ENCODE measurements around the gene KLK12. TPM values are rescaled to one million over a fixed set of nuclear protein-coding genes. Genes with fewer than 3 reads are reported as not detected.
A peak's percentile ranks its signal among the peaks of the same experiment; 100 is the strongest.

Gene KLK12
- total RNA-seq, 2 donors from 2014 or later, result not detected

DNA sequence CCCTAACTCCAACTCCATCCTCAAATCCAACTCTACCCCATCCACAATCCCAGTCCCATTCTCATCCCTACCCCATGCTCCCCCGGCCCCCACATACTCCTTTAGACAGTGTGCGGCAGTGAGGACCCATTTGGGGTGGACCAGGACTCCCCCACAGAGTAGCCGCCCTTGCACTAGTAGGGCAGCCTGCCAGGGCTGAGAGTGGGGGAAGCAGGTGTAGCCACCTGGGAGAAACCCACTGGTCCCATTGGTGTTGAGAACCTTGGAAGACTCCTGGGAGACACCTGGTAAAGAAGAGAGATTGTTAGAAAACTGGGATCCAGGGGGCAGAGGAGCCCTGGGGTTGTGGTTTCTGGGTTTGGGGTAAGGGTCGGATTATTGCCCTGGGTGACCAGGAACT, 25.5 kb upstream of the KLK12 start:
- DNase-seq (no peak), ATAC-seq (no peak)
- intact Hi-C loops (cut with DNase I), result no loop called here

DNA sequence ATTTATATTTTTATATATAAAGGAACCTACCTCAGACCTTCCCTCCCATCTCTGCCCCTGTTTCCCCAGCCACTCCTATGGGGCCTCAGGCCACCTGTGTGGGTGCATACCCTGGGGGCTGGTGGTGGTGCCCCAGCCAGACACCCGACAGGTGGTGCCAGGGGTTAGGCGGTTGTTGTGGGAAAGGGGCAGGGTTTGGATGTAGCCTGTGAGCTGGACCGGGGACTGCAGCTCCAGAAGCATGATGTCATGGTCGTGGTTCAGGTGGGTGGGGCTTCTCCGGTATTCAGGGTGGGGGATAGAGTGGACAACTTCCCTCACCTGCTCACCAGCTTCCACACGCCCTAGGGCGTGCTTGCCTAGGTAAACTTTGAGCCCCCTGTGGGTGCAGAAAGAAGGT, 24.9 kb upstream of the KLK12 start:
- DNase-seq (no peak), ATAC-seq (no peak)
- intact Hi-C loops (cut with DNase I), result no loop called here

DNA sequence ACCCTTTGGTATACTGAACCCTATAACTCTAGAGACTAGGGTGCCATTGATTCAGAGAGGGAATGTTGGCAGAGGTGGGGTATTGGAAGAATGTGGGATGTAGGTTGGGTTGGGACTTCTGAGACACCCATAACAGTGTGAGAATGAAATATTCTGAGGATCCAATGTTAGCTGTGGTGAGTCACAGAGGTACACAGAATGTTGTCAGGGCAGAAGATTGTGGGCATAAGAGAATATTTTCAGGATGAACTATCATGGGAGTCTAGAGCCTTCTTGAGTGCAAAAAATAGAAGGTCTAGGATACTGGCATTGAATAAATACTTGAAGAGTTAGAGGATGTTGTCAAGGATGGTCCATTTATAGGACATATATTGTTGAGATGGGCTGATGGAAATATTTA, 21.1 kb upstream of the KLK12 start:
- no peak for DNase-seq
- ATAC-seq, result no peak
- intact Hi-C loops (cut with DNase I), result no loop called here

DNA sequence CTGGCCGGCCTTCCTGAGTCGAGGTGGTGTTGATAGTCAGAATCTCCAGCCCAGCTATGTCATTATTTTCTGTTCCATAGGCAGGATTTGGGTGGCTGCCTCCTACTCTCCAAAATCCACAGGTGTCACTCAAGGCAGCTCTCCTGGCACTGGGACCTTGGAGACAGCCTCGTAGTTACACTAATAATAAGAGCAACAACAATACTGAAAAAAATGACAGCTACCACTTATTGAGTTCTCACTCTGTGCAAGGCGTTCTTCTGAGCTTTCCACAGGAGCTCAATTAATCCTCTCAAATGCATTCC, 12.2 kb upstream of the KLK12 start:
- intact Hi-C loops (cut with DNase I), result no loop called here
- DNase-seq (no peak), ATAC-seq (no peak)

DNA sequence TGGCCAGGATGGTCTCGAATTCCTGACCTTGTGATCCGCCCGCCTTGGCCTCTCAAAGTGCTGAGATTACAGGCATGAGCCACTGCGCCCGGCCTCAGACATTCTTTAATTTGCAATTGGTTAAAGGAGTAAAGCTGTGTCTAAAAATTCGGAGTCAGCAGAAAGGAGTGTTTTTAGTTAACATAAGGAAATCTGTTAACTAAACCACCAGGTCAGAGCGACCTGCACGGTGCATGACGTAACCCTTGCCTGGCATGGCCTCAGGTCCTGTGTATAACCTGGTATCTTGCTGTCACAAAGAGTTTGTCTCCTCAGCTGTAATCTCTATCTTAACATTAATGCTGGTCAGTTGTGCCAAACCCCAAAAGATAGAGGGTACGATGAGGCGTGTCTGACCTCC, 9.5 kb upstream of the KLK12 start:
- DNase-seq (no peak), ATAC-seq (no peak)
- intact Hi-C loops (cut with DNase I), result no loop called here

DNA sequence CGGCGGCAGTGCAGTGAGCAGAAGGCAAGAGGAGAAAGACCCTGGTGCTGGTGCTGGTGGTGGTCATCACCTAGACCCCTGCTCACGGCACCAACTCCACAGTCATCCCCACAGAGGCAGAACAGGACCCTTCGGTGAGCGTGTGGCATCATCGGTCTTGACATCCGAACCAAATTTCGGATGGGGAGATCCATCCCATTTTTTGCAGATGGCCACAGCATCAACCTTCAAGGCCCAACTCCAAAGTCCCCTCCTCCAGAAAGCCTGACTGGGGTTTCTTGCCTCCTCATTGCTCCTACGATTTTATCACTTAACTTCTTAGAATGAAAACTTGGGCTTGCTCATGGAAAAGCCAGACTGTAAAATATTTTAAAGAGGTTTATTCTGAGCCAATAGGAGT, 8.7 kb upstream of the KLK12 start:
- no peak for ATAC-seq
- no peak for DNase-seq
- intact Hi-C loops (cut with DNase I), result no loop called here

DNA sequence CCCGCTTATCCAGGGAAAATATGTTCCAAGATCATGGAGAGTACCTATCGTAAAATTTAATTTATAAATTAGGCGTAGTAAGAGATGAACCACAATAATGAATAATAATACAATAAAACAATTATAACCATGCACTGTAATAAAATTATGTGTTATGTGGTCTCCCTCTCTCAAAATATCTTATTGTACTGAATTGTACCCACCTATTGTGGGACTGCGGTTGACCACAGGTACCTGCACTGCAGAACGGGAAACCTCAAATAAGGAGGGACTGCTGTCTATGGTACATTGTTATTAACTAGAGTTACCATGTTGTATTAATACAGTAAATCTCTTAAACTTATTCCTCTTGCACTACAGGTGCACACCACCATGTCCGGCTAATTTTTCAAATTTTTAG, 5.3 kb upstream of the KLK12 start:
- intact Hi-C loops (cut with DNase I), result no loop called here
- no peak for ATAC-seq
- DNase-seq, result no peak

DNA sequence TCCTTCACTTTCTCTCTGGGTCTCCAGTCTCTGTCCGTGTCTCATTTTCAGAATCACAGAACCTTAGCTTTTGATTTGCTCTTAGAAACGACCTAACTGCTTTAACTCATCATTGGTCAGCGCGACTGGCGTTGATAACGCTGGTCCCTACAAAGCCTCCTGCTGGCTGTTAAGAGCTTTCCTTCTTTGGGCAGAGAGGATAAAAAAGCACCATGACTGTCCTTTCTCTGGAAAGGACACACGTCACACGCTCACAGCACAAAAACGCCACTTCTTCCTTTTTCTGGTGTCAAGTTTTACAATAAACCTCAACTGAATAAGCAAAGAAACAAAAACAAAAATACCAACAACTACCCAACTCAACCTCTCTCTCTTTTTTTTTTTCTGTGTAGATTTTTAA, 1.7 kb upstream of the KLK12 start:
- intact Hi-C loops (cut with DNase I), result no loop called here
- no peak for DNase-seq
- ATAC-seq, result no peak

DNA sequence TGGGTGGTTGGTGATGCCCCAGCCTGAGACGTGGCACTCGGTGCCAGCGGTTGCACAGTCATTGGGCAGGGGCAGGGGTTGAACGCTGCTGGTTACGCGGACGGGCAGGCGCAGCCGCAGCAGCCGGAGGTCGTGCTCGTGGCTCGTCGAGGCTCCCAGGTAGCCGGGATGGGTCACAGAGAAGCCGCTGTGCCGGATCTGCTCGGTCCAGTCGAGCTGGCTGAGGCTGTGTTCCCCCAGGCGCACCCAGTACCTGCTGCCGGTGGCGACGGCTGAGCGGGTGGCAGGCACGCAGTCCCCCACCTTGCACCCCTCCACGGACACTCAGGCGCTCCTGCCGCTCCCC, 2.9 kb downstream of the KLK12 start:
- ATAC-seq, result no peak
- DNase-seq, result no peak
- intact Hi-C loops (cut with DNase I), result no loop called here

DNA sequence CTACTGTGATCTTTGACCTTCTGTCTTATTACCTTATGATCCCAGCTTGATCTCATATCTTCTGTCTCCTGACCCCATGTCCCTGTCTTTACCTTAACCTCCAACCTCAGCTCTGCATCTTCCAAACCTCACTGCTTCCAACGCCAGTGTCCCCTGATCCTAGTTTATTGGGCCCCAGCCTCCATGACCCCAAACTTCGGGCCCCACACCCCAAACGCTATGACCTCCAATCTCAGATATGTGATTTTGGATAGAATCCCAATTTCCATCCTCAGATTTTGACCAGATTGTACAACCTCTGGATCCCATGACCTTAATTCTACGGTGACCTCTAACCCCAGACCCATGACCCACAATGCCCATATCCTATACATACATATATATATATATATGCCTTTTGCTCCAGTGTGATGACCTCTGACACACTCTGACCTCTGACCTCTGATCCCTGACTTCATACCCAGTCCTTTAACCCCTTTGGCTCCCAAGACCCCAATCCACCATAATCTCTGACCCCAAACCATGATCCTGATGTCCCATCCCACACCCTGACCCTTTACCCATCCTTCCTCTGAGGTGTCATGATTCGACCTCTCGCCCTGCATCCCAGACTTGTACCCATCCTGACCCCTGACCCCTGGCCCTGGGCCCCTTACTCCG, 3.5 kb downstream of the KLK12 start:
- no peak for ATAC-seq
- intact Hi-C loops (cut with DNase I), result no loop called here
- no peak for DNase-seq

DNA sequence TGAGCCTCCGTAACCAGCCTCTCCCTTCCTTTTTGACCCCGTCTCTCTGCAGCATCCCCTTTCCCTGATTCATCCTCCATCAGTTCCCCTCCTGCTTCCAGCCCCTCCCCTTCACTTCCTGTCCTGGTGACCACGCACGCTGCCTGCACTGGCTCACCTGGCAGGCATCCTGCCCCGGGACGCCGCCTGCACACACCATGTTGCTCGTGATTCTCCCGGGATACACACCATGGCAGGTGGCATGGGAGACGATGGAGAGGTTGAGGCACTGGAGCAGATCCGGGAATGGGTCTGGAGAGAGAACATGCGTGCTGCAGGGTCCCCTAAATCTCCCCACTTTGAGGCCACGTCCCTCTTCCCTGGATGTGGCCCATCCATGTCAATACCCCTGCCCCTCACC, 4.2 kb downstream of the KLK12 start:
- intact Hi-C loops (cut with DNase I), result no loop called here
- DNase-seq (no peak), ATAC-seq (no peak)

DNA sequence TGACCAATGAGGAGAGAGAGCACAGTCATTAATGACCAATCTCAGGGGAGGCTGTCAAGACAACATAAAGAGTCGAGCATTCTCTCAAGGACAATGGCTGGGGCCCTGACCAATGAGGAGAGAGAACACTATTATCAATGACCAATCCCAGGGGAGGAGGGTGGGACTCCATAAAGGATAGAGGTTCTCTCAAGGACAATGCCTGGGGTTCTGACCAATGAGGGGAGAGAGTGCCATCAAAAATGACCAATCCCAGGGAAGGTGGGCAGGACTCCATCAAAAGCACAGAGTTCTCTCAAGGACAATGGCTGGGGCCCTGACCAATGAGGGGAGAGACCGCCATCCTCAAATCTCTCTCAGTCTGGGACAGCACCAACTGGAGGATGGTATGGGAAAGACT, 5.1 kb downstream of the KLK12 start:
- no peak for DNase-seq
- intact Hi-C loops (cut with DNase I), result no loop called here
- no peak for ATAC-seq

DNA sequence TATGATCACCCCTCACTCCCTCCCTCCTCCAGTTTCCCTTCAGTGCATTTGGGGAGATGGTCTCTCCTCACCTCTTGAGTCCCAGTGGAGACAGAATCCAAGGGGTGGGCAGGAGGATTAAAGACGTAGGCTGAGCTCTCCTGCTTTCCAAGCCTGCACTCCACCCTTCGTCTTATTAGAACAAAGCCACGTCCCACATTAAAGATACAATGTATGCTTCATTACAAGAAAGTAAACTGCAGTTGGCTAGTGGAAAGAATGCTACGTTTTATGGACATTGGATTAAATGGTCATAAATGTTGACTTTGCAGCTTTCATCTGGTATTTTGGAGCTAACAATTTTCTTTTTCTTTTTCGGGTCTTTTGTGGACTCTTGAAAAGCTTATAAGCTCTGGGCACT, 6.9 kb downstream of the KLK12 start:
- ATAC-seq (no peak), DNase-seq (no peak)
- intact Hi-C loops (cut with DNase I), result no loop called here

DNA sequence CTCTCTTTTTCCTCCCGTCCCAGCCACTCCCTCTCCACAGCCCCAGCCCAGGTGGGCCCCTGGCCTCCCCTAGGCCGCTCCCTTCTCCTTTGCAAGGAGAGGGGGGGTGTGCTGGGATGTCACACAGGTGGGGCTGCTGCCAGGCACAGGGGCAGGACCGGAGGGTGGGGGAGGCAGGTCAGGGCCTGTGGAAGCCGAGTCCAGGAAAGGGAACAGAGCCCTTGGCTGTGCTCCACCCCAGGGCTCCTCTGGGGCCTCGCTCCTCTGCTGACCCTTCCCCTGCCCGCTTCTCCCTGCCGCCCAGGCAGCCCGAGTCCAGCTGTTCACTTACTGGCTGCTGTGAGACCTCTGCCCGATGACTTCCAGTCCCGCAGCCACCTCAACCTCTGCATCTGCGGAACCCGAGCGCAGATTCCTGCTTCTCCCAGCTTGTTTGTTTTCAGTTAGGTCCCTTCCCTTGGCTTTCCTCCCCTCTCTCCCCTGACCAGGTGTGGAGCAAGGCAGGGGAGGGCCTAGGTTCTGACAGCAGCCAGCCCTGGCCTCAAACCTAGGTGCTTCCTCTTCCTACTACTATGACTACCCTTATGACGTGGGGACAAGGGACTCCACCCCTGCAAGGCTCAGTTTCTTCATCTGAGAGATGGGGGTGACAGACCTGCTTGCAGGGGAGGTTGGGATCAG, 7.5 kb downstream of the KLK12 start:
- DNase-seq, result no peak
- peak in 1 of 2 donors; percentile 24 for ATAC-seq
- intact Hi-C loops (cut with DNase I), result no loop called here

DNA sequence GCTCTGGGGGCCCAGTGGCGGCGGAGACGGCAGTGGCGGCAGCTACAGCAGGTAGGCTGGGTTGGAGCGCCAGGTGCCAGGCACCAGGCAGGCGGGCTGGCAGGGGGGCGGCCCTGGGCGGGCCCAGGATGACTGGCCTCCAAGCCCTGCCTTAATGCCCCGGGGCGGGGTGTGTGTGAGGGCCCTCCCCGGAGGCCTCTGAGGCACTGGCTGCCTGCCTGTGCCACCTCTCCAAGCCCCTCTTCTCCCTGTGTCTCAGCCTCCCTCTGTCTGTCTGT, 8.3 kb downstream of the KLK12 start, which contains the start of gene KLK11:
TSS of gene KLK11 (minus strand) at position 63 of the 278 bp plus-strand sequence. CDS start 985 bp downstream, outside the sequence.
- intact Hi-C loops (cut with DNase I), result no loop called here
- peak; percentile 40 for DNase-seq
- ATAC-seq, result peak; percentile 81 to 96

DNA sequence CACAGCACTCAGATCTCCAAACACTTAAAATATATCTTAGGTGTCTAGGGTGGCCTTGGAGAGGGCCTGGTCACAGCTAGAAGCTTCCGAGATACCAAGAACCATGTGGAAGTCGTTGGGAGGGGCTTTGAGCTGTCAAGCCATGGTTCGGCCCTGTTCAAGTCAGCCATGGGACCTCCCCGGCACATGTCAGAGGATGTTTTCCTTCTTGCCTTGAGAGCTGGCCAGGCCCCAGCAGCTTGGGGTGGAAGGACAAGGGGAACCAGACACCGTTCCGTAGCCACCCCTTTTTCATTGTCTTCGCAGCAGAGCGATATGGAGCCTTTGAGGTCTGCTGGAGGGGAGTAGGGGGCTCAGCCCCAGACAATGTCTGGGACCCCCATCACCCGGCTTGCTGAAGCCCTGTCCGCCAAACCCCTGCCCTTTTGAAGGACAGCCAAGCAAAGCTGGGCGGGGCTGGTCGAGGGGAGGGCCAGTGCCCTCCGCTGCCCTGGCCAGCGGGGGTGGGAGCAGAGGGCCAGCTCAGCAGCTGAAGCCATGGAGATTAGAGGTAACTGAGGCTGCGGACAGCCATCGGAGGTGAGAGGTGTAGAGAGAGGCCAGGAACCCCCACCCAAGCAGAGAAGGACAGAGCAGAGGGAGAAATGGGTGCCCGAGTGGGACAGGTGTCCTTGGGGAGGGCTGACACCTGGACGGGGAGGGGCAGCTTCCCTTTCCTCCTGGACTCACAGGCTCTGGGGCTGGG, 8.8 kb downstream of the KLK12 start:
- DNase-seq (peak; percentile 51), ATAC-seq (peak; percentile 45 to 78)
- intact Hi-C loops (cut with DNase I), result no loop called here

DNA sequence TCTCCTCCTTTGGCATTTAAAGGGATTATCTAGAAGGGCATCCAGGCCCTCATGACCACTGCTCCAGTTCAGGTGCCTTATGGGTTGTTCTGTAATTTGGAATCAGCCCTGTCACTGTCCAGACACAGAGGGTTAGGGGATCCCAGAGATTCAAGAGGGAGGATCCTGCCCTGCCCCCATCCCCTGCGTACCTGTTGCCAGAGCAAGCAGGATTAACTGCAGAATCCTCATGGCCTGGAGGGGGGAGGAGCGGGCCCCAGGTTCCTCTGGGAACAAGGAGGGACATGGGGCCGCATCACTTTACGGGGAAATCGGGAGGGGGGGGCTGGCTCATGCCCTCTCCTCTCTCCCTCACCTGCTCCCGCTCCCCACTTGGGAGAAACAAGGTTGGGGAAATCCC, 9.4 kb downstream of the KLK12 start:
- intact Hi-C loops (cut with DNase I), result no loop called here
- no peak for ATAC-seq
- DNase-seq, result no peak

DNA sequence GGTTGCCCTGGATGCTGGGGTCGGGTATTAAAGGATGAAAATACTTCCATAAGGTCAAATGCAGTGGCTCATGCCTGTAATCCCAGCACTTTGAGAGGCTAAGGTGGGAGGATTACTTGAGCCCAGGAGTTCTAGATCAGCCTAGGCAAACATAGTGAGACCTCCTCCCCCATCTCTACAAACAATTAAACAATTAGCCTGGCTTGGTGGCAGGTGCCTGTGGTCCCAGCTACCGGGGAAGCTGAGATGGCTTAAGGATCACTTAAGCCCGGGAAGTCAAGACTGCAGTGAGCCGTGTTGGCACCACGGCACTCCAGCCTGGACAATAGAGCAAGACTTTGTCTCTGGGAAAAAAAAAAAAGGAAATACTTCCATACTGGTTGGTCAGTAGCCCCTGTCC, 9.9 kb downstream of the KLK12 start:
- no peak for DNase-seq
- intact Hi-C loops (cut with DNase I), result loop anchor here (5.0 kb wide), 3 partner anchors 72 to 147 kb away; no protein-coding TSS in a partner anchor
- ATAC-seq, result no peak

DNA sequence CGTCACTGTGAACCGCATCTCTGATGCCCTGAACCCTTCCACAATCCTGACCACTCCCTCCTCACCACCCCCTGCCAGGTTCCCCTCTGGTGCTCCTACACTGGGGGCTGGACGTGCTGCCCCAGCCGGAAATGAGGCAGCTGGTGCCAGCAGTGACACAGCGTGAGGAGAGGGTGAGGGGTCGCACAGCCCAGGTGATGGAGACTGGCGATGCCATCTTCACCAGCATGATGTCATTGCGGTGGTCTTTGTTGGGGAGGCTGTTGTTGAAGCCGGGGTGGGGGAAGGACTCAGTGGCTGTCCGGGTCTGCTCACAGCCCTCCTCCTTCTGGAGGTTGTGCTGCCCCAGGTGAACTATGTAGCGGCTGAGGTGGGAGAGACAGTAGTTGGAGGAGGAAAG, 10.9 kb downstream of the KLK12 start:
- DNase-seq (no peak), ATAC-seq (no peak)
- intact Hi-C loops (cut with DNase I), result loop anchor here (5.0 kb wide), 3 partner anchors 73 to 148 kb away; no protein-coding TSS in a partner anchor

DNA sequence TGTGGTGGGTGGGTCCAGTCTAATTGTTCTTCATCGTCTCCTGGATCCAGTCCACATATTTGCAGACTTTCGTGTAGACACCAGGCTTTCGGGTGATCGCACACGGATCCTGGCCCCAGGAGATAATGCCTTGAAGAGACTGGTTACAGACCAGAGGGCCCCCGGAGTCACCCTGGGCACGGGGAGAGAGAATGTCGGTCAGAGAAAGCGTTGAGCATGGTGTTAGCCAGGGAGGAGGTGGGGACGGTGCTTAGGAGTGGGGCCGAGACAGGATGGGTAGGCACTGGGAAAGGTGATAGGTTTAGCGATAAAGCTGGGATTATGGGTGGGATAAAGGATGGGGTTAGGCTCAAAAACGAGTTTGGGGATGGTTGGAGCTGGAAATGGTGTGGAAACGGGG, 12.3 kb downstream of the KLK12 start:
- no peak for DNase-seq
- no peak for ATAC-seq
- intact Hi-C loops (cut with DNase I), result loop anchor here (5.0 kb wide), 3 partner anchors 75 to 150 kb away; no protein-coding TSS in a partner anchor
